ENCODE data around the gene ERMP1.

ERMP1 gene

DNA sequence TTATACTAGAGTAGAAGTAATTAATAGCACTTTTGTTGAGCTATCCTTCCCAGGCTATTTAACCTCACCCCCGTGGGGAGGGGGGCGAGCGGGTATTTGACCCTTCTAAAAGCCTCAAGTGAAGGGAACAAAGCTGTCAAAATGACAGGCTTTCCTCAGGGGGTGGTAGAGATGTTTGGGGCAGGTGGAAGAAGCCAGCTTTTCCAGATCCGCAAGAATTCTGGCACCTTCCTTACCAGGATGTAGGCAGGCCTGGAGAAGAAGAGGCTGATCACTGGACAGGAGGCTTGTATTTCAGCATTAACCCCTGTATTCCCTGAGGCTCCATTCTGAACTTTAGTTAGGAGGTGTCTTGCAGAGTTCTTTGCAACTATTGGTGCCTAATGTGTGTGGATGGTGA lies 31.5 kb upstream of the ERMP1 start:
- no peak for TF ChIP-seq EZH2 (IDR thresholded peaks at IDR 0.05; ENCODE audit: borderline replicate concordance, low read length)
- TF ChIP-seq, protein P1, sequence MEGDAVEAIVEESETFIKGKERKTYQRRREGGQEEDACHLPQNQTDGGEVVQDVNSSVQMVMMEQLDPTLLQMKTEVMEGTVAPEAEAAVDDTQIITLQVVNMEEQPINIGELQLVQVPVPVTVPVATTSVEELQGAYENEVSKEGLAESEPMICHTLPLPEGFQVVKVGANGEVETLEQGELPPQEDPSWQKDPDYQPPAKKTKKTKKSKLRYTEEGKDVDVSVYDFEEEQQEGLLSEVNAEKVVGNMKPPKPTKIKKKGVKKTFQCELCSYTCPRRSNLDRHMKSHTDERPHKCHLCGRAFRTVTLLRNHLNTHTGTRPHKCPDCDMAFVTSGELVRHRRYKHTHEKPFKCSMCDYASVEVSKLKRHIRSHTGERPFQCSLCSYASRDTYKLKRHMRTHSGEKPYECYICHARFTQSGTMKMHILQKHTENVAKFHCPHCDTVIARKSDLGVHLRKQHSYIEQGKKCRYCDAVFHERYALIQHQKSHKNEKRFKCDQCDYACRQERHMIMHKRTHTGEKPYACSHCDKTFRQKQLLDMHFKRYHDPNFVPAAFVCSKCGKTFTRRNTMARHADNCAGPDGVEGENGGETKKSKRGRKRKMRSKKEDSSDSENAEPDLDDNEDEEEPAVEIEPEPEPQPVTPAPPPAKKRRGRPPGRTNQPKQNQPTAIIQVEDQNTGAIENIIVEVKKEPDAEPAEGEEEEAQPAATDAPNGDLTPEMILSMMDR (IDR thresholded peaks at IDR 0.05; ENCODE audit: low read length) = no peak
- H3K4me1 ChIP-seq (ENCODE audit: insufficient read depth, low read length, severe bottlenecking) = no peaks in the 10 kb centered on the region
- H4K20me1 ChIP-seq (ENCODE audit: insufficient read depth, low read length) = no peaks in the 10 kb centered on the region
- no peak overlapping the region for H2AFZ ChIP-seq (ENCODE audit: low read length)
- no peak overlapping the region for H3K4me3 ChIP-seq (ENCODE audit: low read depth, low read length, poor library complexity, severe bottlenecking)
- no peaks in the 10 kb centered on the region for H3K79me2 ChIP-seq (ENCODE audit: insufficient read depth, low read length)
- H3K9me2 ChIP-seq (ENCODE audit: low read depth, low read length) = no peaks in the 10 kb centered on the region
- H3K9ac ChIP-seq (ENCODE audit: low read length) = no peak overlapping the region
- H3K9me3 ChIP-seq (ENCODE audit: low read length) = no peaks in the 10 kb centered on the region
- no peak overlapping the region for H3K4me2 ChIP-seq (ENCODE audit: low read length)
- H3K27ac ChIP-seq (ENCODE audit: low read depth, low read length, poor library complexity, severe bottlenecking) = no peak overlapping the region
- H3K27me3 ChIP-seq (ENCODE audit: insufficient read depth, low read length) = no peaks in the 10 kb centered on the region
- no peaks in the 10 kb centered on the region for H3K36me3 ChIP-seq (ENCODE audit: insufficient read depth, low read length)
- H3F3A ChIP-seq (ENCODE audit: insufficient read depth, low read length) = no peaks in the 10 kb centered on the region

DNA sequence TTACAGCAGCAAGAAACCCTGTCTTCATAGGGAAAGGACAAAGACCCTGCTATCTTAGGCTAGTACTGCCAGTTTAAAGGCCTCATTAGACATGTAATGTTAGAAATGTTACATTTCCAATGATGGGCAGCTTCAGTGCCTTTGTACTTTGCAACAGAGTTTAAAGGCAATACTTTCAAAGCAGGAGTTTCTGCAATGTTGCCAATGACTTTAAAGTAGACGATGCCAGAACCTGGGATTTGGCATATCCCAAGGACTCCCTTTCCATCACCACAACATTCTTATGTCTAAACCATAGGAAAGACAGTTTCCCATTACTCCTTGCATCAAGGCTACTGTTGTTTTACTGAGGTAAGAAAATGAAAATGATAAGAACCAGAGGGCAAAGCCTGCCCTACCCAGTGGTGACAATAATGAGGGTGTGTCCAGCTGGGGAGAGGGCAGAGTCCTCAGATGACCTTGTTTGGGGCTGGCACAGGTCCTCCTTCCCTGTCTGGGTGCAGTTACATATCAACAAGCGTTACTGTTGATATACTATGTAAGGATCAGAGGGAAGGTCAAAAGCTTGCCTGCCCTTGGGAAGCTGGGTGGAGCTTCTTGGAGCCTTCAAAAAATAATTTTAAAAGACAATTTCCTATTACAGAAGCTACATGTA lies 30.3 kb upstream of the ERMP1 start:
- Histone ChIP-seq H3K9ac (ENCODE audit: low read length) (no peak overlapping the region), H4K20me1 (ENCODE audit: insufficient read depth, low read length) (no peaks in the 10 kb centered on the region), H3K9me2 (ENCODE audit: low read depth, low read length) (no peaks in the 10 kb centered on the region), H3K27ac (ENCODE audit: low read depth, low read length, poor library complexity, severe bottlenecking) (no peak overlapping the region), H3K27me3 (ENCODE audit: insufficient read depth, low read length) (no peaks in the 10 kb centered on the region), H3F3A (ENCODE audit: insufficient read depth, low read length) (no peaks in the 10 kb centered on the region), H2AFZ (ENCODE audit: low read length) (no peak overlapping the region), H3K4me2 (ENCODE audit: low read length) (no peak overlapping the region), H3K36me3 (ENCODE audit: insufficient read depth, low read length) (no peaks in the 10 kb centered on the region), H3K79me2 (ENCODE audit: insufficient read depth, low read length) (no peaks in the 10 kb centered on the region), H3K9me3 (ENCODE audit: low read length) (no peaks in the 10 kb centered on the region), H3K4me1 (ENCODE audit: insufficient read depth, low read length, severe bottlenecking) (no peaks in the 10 kb centered on the region), H3K4me3 (ENCODE audit: low read depth, low read length, poor library complexity, severe bottlenecking) (no peak overlapping the region)
- TF ChIP-seq EZH2 (IDR thresholded peaks at IDR 0.05; ENCODE audit: borderline replicate concordance, low read length) = no peak
- TF ChIP-seq, protein P1 (IDR thresholded peaks at IDR 0.05; ENCODE audit: low read length) = no peak

DNA sequence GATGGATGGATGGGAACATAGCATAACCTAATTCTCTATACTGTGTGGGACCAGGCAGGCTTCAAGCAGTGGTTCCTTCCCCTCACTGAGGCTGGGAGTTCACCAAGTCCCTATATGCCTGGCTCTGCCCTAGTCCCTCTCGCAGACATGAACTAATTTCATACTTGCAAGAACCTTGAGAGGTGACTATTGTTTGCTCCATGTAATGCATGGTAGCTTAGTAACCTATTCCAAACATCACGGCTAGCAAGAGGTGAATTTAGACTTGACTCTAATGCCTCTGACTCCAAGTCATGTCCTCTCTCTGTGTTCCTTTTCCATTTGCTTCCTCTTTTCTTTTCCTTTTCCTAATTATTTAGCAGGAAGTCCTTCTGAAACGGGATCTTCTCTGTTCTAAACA lies 25.9 kb upstream of the ERMP1 start:
- H3K4me2 ChIP-seq (ENCODE audit: low read length) = no peak overlapping the region
- no peak overlapping the region for H3K4me3 ChIP-seq (ENCODE audit: low read depth, low read length, poor library complexity, severe bottlenecking)
- no peaks in the 10 kb centered on the region for H3K36me3 ChIP-seq (ENCODE audit: insufficient read depth, low read length)
- H2AFZ ChIP-seq (ENCODE audit: low read length) = no peak overlapping the region
- H3K79me2 ChIP-seq (ENCODE audit: insufficient read depth, low read length) = no peaks in the 10 kb centered on the region
- TF ChIP-seq, protein P1 (IDR thresholded peaks at IDR 0.05; ENCODE audit: low read length) = no peak
- TF ChIP-seq EZH2 (IDR thresholded peaks at IDR 0.05; ENCODE audit: borderline replicate concordance, low read length) = no peak
- no peaks in the 10 kb centered on the region for H3K9me2 ChIP-seq (ENCODE audit: low read depth, low read length)
- H3F3A ChIP-seq (ENCODE audit: insufficient read depth, low read length) = no peaks in the 10 kb centered on the region
- H4K20me1 ChIP-seq (ENCODE audit: insufficient read depth, low read length) = no peaks in the 10 kb centered on the region
- H3K9me3 ChIP-seq (ENCODE audit: low read length) = no peaks in the 10 kb centered on the region
- no peak overlapping the region for H3K27ac ChIP-seq (ENCODE audit: low read depth, low read length, poor library complexity, severe bottlenecking)
- 0 out of 2 replicates have a peak, but pooled peaks cover 3% of the 10 kb centered on the region for H3K27me3 ChIP-seq (ENCODE audit: insufficient read depth, low read length)
- no peak overlapping the region for H3K9ac ChIP-seq (ENCODE audit: low read length)
- H3K4me1 ChIP-seq (ENCODE audit: insufficient read depth, low read length, severe bottlenecking) = no peaks in the 10 kb centered on the region
